Measurements from ENCODE around the gene TNPO2.

DNA sequence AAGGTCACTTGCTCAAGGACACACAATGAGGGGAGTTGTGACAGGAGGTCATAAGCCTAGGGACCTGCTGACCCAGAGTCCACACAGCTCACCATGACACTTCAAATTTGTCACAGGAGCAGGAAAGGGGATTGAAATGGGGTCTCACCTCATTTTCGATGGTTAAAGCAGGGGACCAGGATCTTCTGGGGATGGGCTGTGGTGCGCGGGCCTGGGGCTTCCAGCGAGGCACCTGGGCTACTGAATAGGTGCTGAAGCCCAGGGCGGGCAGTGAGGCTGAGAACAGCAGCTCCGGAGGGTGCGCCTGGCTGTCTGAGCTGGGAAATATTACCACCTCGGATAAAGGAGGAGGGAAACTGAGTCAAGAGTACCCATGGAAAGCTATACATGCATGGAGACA, 68.2 kb downstream of the TNPO2 start:
- no peak for TF ChIP-seq TARDBP (CRISPR knock-in tag; IDR thresholded peaks at IDR 0.05)
- TF ChIP-seq, protein P1, sequence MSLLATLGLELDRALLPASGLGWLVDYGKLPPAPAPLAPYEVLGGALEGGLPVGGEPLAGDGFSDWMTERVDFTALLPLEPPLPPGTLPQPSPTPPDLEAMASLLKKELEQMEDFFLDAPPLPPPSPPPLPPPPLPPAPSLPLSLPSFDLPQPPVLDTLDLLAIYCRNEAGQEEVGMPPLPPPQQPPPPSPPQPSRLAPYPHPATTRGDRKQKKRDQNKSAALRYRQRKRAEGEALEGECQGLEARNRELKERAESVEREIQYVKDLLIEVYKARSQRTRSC (CRISPR knock-in tag; IDR thresholded peaks at IDR 0.05; ENCODE audit: low read depth): no peak
- no peak for TF ChIP-seq POLR2G (IDR thresholded peaks at IDR 0.05; ENCODE audit: low read depth, low read length)
- TF ChIP-seq, protein P2, sequence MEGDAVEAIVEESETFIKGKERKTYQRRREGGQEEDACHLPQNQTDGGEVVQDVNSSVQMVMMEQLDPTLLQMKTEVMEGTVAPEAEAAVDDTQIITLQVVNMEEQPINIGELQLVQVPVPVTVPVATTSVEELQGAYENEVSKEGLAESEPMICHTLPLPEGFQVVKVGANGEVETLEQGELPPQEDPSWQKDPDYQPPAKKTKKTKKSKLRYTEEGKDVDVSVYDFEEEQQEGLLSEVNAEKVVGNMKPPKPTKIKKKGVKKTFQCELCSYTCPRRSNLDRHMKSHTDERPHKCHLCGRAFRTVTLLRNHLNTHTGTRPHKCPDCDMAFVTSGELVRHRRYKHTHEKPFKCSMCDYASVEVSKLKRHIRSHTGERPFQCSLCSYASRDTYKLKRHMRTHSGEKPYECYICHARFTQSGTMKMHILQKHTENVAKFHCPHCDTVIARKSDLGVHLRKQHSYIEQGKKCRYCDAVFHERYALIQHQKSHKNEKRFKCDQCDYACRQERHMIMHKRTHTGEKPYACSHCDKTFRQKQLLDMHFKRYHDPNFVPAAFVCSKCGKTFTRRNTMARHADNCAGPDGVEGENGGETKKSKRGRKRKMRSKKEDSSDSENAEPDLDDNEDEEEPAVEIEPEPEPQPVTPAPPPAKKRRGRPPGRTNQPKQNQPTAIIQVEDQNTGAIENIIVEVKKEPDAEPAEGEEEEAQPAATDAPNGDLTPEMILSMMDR (CRISPR knock-in tag; IDR thresholded peaks at IDR 0.05): no peak
- TF ChIP-seq, protein P3, sequence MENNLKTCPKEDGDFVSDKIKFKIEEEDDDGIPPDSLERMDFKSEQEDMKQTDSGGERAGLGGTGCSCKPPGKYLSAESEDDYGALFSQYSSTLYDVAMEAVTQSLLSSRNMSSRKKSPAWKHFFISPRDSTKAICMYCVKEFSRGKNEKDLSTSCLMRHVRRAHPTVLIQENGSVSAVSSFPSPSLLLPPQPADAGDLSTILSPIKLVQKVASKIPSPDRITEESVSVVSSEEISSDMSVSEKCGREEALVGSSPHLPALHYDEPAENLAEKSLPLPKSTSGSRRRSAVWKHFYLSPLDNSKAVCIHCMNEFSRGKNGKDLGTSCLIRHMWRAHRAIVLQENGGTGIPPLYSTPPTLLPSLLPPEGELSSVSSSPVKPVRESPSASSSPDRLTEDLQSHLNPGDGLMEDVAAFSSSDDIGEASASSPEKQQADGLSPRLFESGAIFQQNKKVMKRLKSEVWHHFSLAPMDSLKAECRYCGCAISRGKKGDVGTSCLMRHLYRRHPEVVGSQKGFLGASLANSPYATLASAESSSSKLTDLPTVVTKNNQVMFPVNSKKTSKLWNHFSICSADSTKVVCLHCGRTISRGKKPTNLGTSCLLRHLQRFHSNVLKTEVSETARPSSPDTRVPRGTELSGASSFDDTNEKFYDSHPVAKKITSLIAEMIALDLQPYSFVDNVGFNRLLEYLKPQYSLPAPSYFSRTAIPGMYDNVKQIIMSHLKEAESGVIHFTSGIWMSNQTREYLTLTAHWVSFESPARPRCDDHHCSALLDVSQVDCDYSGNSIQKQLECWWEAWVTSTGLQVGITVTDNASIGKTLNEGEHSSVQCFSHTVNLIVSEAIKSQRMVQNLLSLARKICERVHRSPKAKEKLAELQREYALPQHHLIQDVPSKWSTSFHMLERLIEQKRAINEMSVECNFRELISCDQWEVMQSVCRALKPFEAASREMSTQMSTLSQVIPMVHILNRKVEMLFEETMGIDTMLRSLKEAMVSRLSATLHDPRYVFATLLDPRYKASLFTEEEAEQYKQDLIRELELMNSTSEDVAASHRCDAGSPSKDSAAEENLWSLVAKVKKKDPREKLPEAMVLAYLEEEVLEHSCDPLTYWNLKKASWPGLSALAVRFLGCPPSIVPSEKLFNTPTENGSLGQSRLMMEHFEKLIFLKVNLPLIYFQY (CRISPR knock-in tag; IDR thresholded peaks at IDR 0.05; ENCODE audit: borderline replicate concordance): no peak
- no peak for TF ChIP-seq CEBPB (IDR thresholded peaks at IDR 0.05; ENCODE audit: borderline replicate concordance, low read depth, low read length)
- TF ChIP-seq PTBP1 (IDR thresholded peaks at IDR 0.05; ENCODE audit: low read depth, low read length, poor library complexity, severe bottlenecking): no peak
- TF ChIP-seq, protein P4, sequence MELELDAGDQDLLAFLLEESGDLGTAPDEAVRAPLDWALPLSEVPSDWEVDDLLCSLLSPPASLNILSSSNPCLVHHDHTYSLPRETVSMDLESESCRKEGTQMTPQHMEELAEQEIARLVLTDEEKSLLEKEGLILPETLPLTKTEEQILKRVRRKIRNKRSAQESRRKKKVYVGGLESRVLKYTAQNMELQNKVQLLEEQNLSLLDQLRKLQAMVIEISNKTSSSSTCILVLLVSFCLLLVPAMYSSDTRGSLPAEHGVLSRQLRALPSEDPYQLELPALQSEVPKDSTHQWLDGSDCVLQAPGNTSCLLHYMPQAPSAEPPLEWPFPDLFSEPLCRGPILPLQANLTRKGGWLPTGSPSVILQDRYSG (CRISPR knock-in tag; IDR thresholded peaks at IDR 0.05): no peak
- no peak for TF ChIP-seq ZNF296 (CRISPR knock-in tag; conservative IDR thresholded peaks at IDR 0.05)
- TF ChIP-seq KAT7 (CRISPR knock-in tag; IDR thresholded peaks at IDR 0.05; ENCODE audit: borderline replicate concordance): no peak
- TF ChIP-seq, protein P5, sequence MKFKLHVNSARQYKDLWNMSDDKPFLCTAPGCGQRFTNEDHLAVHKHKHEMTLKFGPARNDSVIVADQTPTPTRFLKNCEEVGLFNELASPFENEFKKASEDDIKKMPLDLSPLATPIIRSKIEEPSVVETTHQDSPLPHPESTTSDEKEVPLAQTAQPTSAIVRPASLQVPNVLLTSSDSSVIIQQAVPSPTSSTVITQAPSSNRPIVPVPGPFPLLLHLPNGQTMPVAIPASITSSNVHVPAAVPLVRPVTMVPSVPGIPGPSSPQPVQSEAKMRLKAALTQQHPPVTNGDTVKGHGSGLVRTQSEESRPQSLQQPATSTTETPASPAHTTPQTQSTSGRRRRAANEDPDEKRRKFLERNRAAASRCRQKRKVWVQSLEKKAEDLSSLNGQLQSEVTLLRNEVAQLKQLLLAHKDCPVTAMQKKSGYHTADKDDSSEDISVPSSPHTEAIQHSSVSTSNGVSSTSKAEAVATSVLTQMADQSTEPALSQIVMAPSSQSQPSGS (CRISPR knock-in tag; IDR thresholded peaks at IDR 0.05): no peak
- TF ChIP-seq ZNF501 (CRISPR knock-in tag; IDR thresholded peaks at IDR 0.05): no peak
- no peak for TF ChIP-seq KDM1A (CRISPR knock-in tag; IDR thresholded peaks at IDR 0.05)
